ENCODE results near the gene NHERF2.

NHERF2 gene

GRCh38 chr16:2015117-2015946 is 11.4 kb upstream of the NHERF2 start:
- peak in 1 of 2 donors; percentile 70 for DNase-seq (ENCODE audit: low read depth in 2 of 2)
- H3K4me3 ChIP-seq (replicated peaks in 1 of 2; ENCODE audit: low read depth in 2 of 2, low read length in 2 of 2), result no peak overlapping the region
- TF ChIP-seq, protein P1, sequence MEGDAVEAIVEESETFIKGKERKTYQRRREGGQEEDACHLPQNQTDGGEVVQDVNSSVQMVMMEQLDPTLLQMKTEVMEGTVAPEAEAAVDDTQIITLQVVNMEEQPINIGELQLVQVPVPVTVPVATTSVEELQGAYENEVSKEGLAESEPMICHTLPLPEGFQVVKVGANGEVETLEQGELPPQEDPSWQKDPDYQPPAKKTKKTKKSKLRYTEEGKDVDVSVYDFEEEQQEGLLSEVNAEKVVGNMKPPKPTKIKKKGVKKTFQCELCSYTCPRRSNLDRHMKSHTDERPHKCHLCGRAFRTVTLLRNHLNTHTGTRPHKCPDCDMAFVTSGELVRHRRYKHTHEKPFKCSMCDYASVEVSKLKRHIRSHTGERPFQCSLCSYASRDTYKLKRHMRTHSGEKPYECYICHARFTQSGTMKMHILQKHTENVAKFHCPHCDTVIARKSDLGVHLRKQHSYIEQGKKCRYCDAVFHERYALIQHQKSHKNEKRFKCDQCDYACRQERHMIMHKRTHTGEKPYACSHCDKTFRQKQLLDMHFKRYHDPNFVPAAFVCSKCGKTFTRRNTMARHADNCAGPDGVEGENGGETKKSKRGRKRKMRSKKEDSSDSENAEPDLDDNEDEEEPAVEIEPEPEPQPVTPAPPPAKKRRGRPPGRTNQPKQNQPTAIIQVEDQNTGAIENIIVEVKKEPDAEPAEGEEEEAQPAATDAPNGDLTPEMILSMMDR (IDR thresholded peaks at IDR 0.05; ENCODE audit: low read depth, low read length), result no peak

DNA sequence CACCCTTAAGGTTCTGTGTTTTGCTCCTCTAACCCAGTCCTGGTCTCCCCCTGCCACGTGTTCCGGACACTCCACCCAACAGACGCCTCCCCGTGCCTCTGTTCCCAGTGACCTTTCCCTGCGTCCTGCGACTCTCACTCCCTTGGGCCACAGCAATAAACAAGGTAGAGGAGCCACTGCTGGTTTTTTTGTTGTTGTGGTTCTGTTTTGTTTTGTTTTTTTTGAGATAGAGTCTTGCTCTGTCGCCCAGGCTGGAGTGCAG is 10.8 kb upstream of the NHERF2 start:
- H3K4me3 ChIP-seq (replicated peaks in 1 of 2; ENCODE audit: low read depth in 2 of 2, low read length in 2 of 2), result no peak overlapping the region
- TF ChIP-seq, protein P1 (IDR thresholded peaks at IDR 0.05; ENCODE audit: low read depth, low read length), result no peak
- DNase-seq (ENCODE audit: low read depth in 2 of 2), result no peak

GRCh38 chr16:2016407-2016922 is 10.2 kb upstream of the NHERF2 start:
- TF ChIP-seq, protein P1 (IDR thresholded peaks at IDR 0.05; ENCODE audit: low read depth, low read length), result peak; percentile 47
- H3K4me3 ChIP-seq (replicated peaks in 1 of 2; ENCODE audit: low read depth in 2 of 2, low read length in 2 of 2), result no peak overlapping the region
- no peak for DNase-seq (ENCODE audit: low read depth in 2 of 2)

- no peak within 1 kb of the TSS for H3K4me3 ChIP-seq (replicated peaks in 1 of 2; ENCODE audit: low read depth in 2 of 2, low read length in 2 of 2)
- no peak for DNase-seq (ENCODE audit: low read depth in 2 of 2)
- TF ChIP-seq, protein P1 (IDR thresholded peaks at IDR 0.05; ENCODE audit: low read depth, low read length), result no peak
These were observed 7.2 kb upstream of the NHERF2 start, which contains the start of gene NPW for GRCh38 chr16:2019518-2019920. TSS of gene NPW (plus strand) at chr16:2019785.

DNA sequence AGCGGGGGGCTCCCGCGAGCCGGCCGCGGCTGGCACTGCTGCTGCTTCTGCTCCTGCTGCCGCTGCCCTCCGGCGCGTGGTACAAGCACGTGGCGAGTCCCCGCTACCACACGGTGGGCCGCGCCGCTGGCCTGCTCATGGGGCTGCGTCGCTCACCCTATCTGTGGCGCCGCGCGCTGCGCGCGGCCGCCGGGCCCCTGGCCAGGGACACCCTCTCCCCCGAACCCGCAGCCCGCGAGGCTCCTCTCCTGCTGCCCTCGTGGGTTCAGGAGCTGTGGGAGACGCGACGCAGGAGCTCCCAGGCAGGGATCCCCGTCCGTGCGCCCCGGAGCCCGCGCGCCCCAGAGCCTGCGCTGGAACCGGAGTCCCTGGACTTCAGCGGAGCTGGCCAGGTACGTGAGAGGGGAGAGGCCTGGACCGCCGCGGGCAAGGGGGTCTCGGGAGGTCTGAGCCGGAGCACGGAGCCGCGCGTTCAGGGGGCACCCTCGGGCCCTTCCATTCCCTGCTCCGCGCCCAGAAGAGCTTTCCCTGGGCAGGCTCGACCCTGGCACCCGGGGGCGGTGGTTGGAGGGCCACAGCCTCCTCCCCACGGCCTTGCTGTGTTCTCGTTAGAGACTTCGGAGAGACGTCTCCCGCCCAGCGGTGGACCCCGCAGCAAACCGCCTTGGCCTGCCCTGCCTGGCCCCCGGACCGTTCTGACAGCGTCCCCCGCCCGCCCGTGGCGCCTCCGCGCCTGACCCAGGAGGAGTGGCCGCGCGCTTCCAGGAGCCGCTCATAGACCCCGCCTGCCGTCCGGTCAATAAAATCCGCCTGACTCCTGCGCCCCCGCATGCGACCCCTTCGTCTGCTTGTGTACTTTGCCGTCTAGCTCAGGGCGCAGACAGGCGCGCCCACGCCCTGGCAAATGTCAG is 6.5 kb upstream of the NHERF2 start:
- DNase-seq (ENCODE audit: low read depth in 2 of 2), result peak in 1 of 2 donors; percentile 9
- H3K4me3 ChIP-seq (replicated peaks in 1 of 2; ENCODE audit: low read depth in 2 of 2, low read length in 2 of 2), result no peak overlapping the region
- TF ChIP-seq, protein P1 (IDR thresholded peaks at IDR 0.05; ENCODE audit: low read depth, low read length), result no peak

DNA sequence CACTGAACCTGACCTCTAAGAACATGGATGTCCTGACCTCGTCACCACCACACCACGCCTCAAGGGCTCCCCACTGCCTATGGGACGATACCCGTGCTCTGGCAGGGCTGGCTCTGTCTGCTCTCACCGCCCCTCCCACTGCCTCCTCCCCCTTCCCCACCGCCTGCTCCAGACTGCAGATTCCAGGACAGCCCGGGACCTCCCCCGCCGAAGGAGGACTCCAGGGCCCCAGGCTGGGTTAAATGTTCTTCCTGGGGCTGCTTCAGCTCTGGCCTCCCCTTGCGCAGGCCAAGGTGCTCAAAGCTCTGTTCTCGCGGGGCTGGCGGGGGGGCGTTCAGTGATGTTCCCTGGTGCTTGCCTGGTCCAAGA is 4.0 kb upstream of the NHERF2 start:
- TF ChIP-seq, protein P1 (IDR thresholded peaks at IDR 0.05; ENCODE audit: low read depth, low read length), result no peak
- H3K4me3 ChIP-seq (replicated peaks in 1 of 2; ENCODE audit: low read depth in 2 of 2, low read length in 2 of 2), result peak overlapping the region; percentile 21 to 36
- peak in 1 of 2 donors; percentile 68 for DNase-seq (ENCODE audit: low read depth in 2 of 2)
